Measurements from ENCODE around the gene ABL2.

- TF ChIP-seq CTCF (conservative IDR thresholded peaks at IDR 0.05 in 1 of 2, IDR thresholded peaks at IDR 0.05 in 1 of 2; ENCODE audit: extremely low read depth in 1 of 2, insufficient read depth in 1 of 2, low read depth in 1 of 2, low read length in 2 of 2) (no peak), EZH2 (IDR thresholded peaks at IDR 0.05; ENCODE audit: borderline replicate concordance, low read length) (no peak)
These were observed 51.3 kb downstream of the ABL2 start for GRCh38 chr1:179178183-179178582.

Data from mammary epithelial cell (primary cell).